Measurements from ENCODE around the gene ARMC2. TPM values are rescaled to one million over a fixed set of nuclear protein-coding genes. Genes with fewer than 3 reads are reported as not detected.

Gene ARMC2
- total and polyA plus RNA-seq, 2 donors (not counting 1 experiment from before 2014, with no cell fraction given) = 4.8 to 9.9 TPM

GRCh38 chr6:109021870-109022269 lies 173.6 kb downstream of the ARMC2 start:
- intact Hi-C loops (cut with micrococcal nuclease) = no loop called here
- no peak overlapping the region for H3K27ac Mint-ChIP-seq
- WGBS (ENCODE audit: insufficient coverage) = no CpG with 5 or more reads among the region's 1 CpG
- ChIA-PET CTCF (no interaction called here), POLR2A (no interaction called here)
- H3K9me3 Mint-ChIP-seq (ENCODE audit: insufficient read depth) = no peaks in the 10 kb centered on the region
- TF ChIP-seq EZH2 (IDR thresholded peaks at IDR 0.05; ENCODE audit: borderline replicate concordance, insufficient read depth, low read depth, low read length, poor library complexity, severe bottlenecking) (no peak), CTCF (IDR thresholded peaks at IDR 0.05) (no peak)
- H3K4me1 Mint-ChIP-seq = peaks cover 37% of the 10 kb centered on the region
- Histone ChIP-seq H3K4me3 (ENCODE audit: control extremely low read depth in 1 of 5, extremely low read depth in 1 of 5, insufficient read depth in 1 of 5, low read depth in 2 of 5, low read length in 4 of 5) (no peak overlapping the region), H2AFZ (ENCODE audit: insufficient read depth, low read depth, low read length, poor library complexity, severe bottlenecking) (no peak overlapping the region), H4K20me1 (ENCODE audit: control insufficient read depth, insufficient read depth, low read length, poor library complexity, severe bottlenecking) (no peaks in the 10 kb centered on the region), H3K27ac (ENCODE audit: low read length in 2 of 2) (no peak overlapping the region), H3K36me3 (replicated peaks in 1 of 2; ENCODE audit: control extremely low read depth in 1 of 2, control insufficient read depth in 1 of 2, extremely low read depth in 1 of 2, insufficient read depth in 2 of 2, low read length in 1 of 2) (no peaks in the 10 kb centered on the region), H3K4me2 (replicated peaks; ENCODE audit: low read depth, low read length, poor library complexity, severe bottlenecking) (no peak overlapping the region), H3K27me3 (replicated peaks in 1 of 4; ENCODE audit: control extremely low read depth in 1 of 4, control insufficient read depth in 3 of 4, insufficient read depth in 4 of 4, low read length in 3 of 4) (no peaks in the 10 kb centered on the region), H3K9me3 (ENCODE audit: control extremely low read depth in 1 of 3, control insufficient read depth in 2 of 3, insufficient read depth in 1 of 3, low read length in 2 of 3) (no peaks in the 10 kb centered on the region), H3K79me2 (ENCODE audit: control insufficient read depth, insufficient read depth, low read length) (peaks cover 6% of the 10 kb centered on the region), H3K9ac (ENCODE audit: low read length) (no peak overlapping the region), H3K4me1 (ENCODE audit: control insufficient read depth in 2 of 2, insufficient read depth in 2 of 2, low read length in 2 of 2) (peaks cover 6 to 35% of the 10 kb centered on the region in 2 donors)
- H3K4me3 Mint-ChIP-seq = no peak overlapping the region
- DNase-seq (no peak), ATAC-seq (ENCODE audit: low read depth) (no peak)
- H3K27me3 Mint-ChIP-seq = no peaks in the 10 kb centered on the region

GRCh38 chr6:109023356-109023925 lies 175.2 kb downstream of the ARMC2 start:
- no peaks in the 10 kb centered on the region for H3K27me3 Mint-ChIP-seq
- ChIA-PET POLR2A (no interaction called here), CTCF (interaction anchor here (0.5 kb wide), 1 partner anchor 12 kb away, joined by 3 read pairs; no protein-coding TSS in a partner anchor)
- intact Hi-C loops (cut with micrococcal nuclease) = no loop called here
- Histone ChIP-seq H3K27me3 (replicated peaks in 1 of 4; ENCODE audit: control extremely low read depth in 1 of 4, control insufficient read depth in 3 of 4, insufficient read depth in 4 of 4, low read length in 3 of 4) (no peaks in the 10 kb centered on the region), H3K4me1 (ENCODE audit: control insufficient read depth in 2 of 2, insufficient read depth in 2 of 2, low read length in 2 of 2) (peaks cover 6 to 35% of the 10 kb centered on the region in 2 donors), H3K9ac (ENCODE audit: low read length) (no peak overlapping the region), H3K9me3 (ENCODE audit: control extremely low read depth in 1 of 3, control insufficient read depth in 2 of 3, insufficient read depth in 1 of 3, low read length in 2 of 3) (no peaks in the 10 kb centered on the region), H3K27ac (ENCODE audit: low read length in 2 of 2) (peak overlapping the region in 1 of 2 donors; percentile 51), H3K79me2 (ENCODE audit: control insufficient read depth, insufficient read depth, low read length) (no peaks in the 10 kb centered on the region), H4K20me1 (ENCODE audit: control insufficient read depth, insufficient read depth, low read length, poor library complexity, severe bottlenecking) (no peaks in the 10 kb centered on the region), H3K4me3 (ENCODE audit: control extremely low read depth in 1 of 5, extremely low read depth in 1 of 5, insufficient read depth in 1 of 5, low read depth in 2 of 5, low read length in 4 of 5) (no peak overlapping the region), H3K4me2 (replicated peaks; ENCODE audit: low read depth, low read length, poor library complexity, severe bottlenecking) (peak overlapping the region; percentile 7), H2AFZ (ENCODE audit: insufficient read depth, low read depth, low read length, poor library complexity, severe bottlenecking) (peak overlapping the region; percentile 5), H3K36me3 (replicated peaks in 1 of 2; ENCODE audit: control extremely low read depth in 1 of 2, control insufficient read depth in 1 of 2, extremely low read depth in 1 of 2, insufficient read depth in 2 of 2, low read length in 1 of 2) (no peaks in the 10 kb centered on the region)
- H3K27ac Mint-ChIP-seq = no peak overlapping the region
- no peak for ATAC-seq (ENCODE audit: low read depth)
- TF ChIP-seq CTCF (IDR thresholded peaks at IDR 0.05) = no peak
- no peak for TF ChIP-seq EZH2 (IDR thresholded peaks at IDR 0.05; ENCODE audit: borderline replicate concordance, insufficient read depth, low read depth, low read length, poor library complexity, severe bottlenecking)
- no peak for DNase-seq
- H3K9me3 Mint-ChIP-seq (ENCODE audit: insufficient read depth) = no peaks in the 10 kb centered on the region
- H3K4me3 Mint-ChIP-seq = no peak overlapping the region
- peaks cover 37% of the 10 kb centered on the region for H3K4me1 Mint-ChIP-seq

Small RNAs within 50 kb of the gene (small RNA-seq; reads per million reads assigned to genes)
- gene AL445189.2 (ENCODE audit: insufficient read length, low read depth, low replicate concordance) (not detected), gene Z95118.1 (ENCODE audit: insufficient read length, low read depth, low replicate concordance) (not detected)

Other genes starting within 250 kb of the ARMC2 start
- gene SESN1, start 246.4 kb downstream of the ARMC2 start, total RNA-seq = 15.8 and 16.2 TPM in 2 replicates
- 28.6 and 55.0 TPM in 2 replicates for gene SESN1, start 246.4 kb downstream of the ARMC2 start, polyA plus RNA-seq
- gene CEP57L1, start 247.1 kb downstream of the ARMC2 start, total RNA-seq = 7.7 and 8.8 TPM in 2 replicates
- gene CEP57L1, start 247.1 kb downstream of the ARMC2 start, polyA plus RNA-seq = 3.1 and 3.4 TPM in 2 replicates

Data from B cell (primary cell).